SK-N-SH (cell line): ENCODE data around the gene DRC3. TPM values are rescaled to one million over a fixed set of nuclear protein-coding genes. Genes with fewer than 3 reads are reported as not detected.
A peak's percentile ranks its signal among the peaks of the same experiment; 100 is the strongest.

Experiments used
- CTCF ChIA-PET: fragments of 300-600, 350-600 bp; formaldehyde crosslinking; extraction: SDS; loops from one replicate; lab custom pipeline; 2021; lab: Yijun Ruan, JAX
- POLR2A ChIA-PET: fragments of 350-600 bp; sonication (Branson Sonifier 250); formaldehyde crosslinking; extraction: SDS; loops from one replicate; lab custom pipeline; 2020; ENCODE audit warnings: antibody characterized with exemption, inconsistent platforms; lab: Yijun Ruan, JAX
- DNase-seq: peaks from one replicate; pipeline ENCODE4 v3.0.0; 2012
- H2AFZ ChIP-seq: fragments of 200-600 bp; sonication (generic); 2 replicates; pipeline ENCODE4 v1.8.1; 2016; ENCODE audit warnings: antibody characterized with exemption, mild to moderate bottlenecking, low read depth
- H3F3A ChIP-seq: fragments of 200-600 bp; sonication (generic); replicated peaks from 2 replicates; pipeline ENCODE3; 2016; ENCODE audit warnings: antibody characterized with exemption, mild to moderate bottlenecking; ENCODE audit not compliant: insufficient read depth
- H3K27ac ChIP-seq, 2 experiments: fragments of 200-500 bp in 1 of 2; fragments of 200-600 bp in 1 of 2; sonication (Bioruptor generic) in 1 of 2; sonication (generic), shearing (Covaris generic) in 1 of 2; 2 replicates each; pipeline versions ENCODE4 v1.5.1 to v1.6.1; 2014 to 2016; ENCODE audit warnings: low read depth in 2 of 2, inconsistent platforms in 1 of 2, low read length in 1 of 2, mild to moderate bottlenecking in 1 of 2, mixed read lengths in 1 of 2
- H3K27me3 ChIP-seq: fragments of 200-600 bp; sonication (generic), shearing (Covaris generic); 2 replicates; pipeline ENCODE4 v1.6.1; 2016; ENCODE audit warnings: mixed run types; ENCODE audit not compliant: insufficient read depth
- H3K36me3 ChIP-seq, 2 experiments: fragments of 200-500 bp in 1 of 2; fragments of 200-600 bp in 1 of 2; sonication (Bioruptor generic) in 1 of 2; sonication (generic) in 1 of 2; replicated peaks in 1 of 2; 2 replicates each; pipeline versions ENCODE3 to v1.5.1; 2014 to 2016; ENCODE audit warnings: low read length in 1 of 2, mild to moderate bottlenecking in 1 of 2; ENCODE audit not compliant: insufficient read depth in 2 of 2, control insufficient read depth in 1 of 2
- H3K4me1 ChIP-seq, 2 experiments: fragments of 200-500 bp in 1 of 2; fragments of 200-600 bp in 1 of 2; sonication (Bioruptor generic) in 1 of 2; sonication (generic), shearing (Covaris generic) in 1 of 2; 2 replicates each; pipeline versions ENCODE4 v1.5.1 to v1.6.1; 2014 to 2016; ENCODE audit warnings: low read depth in 1 of 2, low read length in 1 of 2, mixed run types in 1 of 2; ENCODE audit not compliant: insufficient read depth in 2 of 2, control insufficient read depth in 1 of 2
- H3K4me2 ChIP-seq: fragments of 200-600 bp; sonication (generic), shearing (Covaris generic); 2 replicates; pipeline ENCODE4 v1.6.1; 2017; ENCODE audit warnings: mixed run types
- H3K4me3 ChIP-seq, 2 experiments: fragments of 200-500 bp in 1 of 2; fragments of 200-600 bp in 1 of 2; sonication (Bioruptor generic) in 1 of 2; sonication (generic), shearing (Covaris generic) in 1 of 2; 2 replicates each; pipeline versions ENCODE4 v1.5.1 to v1.8.1; 2014 to 2016; ENCODE audit warnings: low read depth in 2 of 2, inconsistent platforms in 1 of 2, low read length in 1 of 2, mild to moderate bottlenecking in 1 of 2, mixed read lengths in 1 of 2, moderate library complexity in 1 of 2
- H3K79me2 ChIP-seq: fragments of 200-600 bp; sonication (generic); 2 replicates; pipeline ENCODE4 v1.8.1; 2017; ENCODE audit warnings: mild to moderate bottlenecking; ENCODE audit not compliant: insufficient read depth
- H3K9ac ChIP-seq: fragments of 200-600 bp; sonication (generic); 2 replicates; pipeline ENCODE4 v1.6.1; 2017; ENCODE audit warnings: mixed run types
- H3K9me2 ChIP-seq: fragments of 200-600 bp; sonication (generic); 2 replicates; pipeline ENCODE4 v1.6.1; 2017; ENCODE audit warnings: mixed run types
- H3K9me3 ChIP-seq: fragments of 200-600 bp; sonication (generic); 2 replicates; pipeline ENCODE4 v1.6.1; 2017; ENCODE audit warnings: mixed run types, mild to moderate bottlenecking, moderate library complexity
- H4K20me1 ChIP-seq: fragments of 200-600 bp; sonication (generic); 2 replicates; pipeline ENCODE4 v1.6.1; 2017; ENCODE audit warnings: mild to moderate bottlenecking, mixed run types; ENCODE audit not compliant: insufficient read depth
- ELF1 ChIP-seq: IDR thresholded peaks from 2 replicates; pipeline ENCODE4 v1.4.0; 2012
- EP300 ChIP-seq, 2 experiments: IDR thresholded peaks; 2 replicates each; pipeline versions ENCODE4 v1.4.0 to v1.6.1; 2012; ENCODE audit warnings: borderline replicate concordance in 1 of 2, low read depth in 1 of 2, low read length in 1 of 2
- EZH2phosphoT487 ChIP-seq: fragments of 200-600 bp; sonication (generic); IDR thresholded peaks from 2 replicates; pipeline ENCODE4 v1.6.1; 2017; ENCODE audit warnings: low read depth, mixed run types, mild to moderate bottlenecking, antibody characterized with exemption, moderate library complexity, borderline replicate concordance
- FOXJ3 ChIP-seq: sonication (generic); formaldehyde crosslinking; IDR thresholded peaks from 2 replicates; pipeline ENCODE4 v1.5.1; 2020; ENCODE audit warnings: mild to moderate bottlenecking, missing genetic modification reagents
- FOXM1 ChIP-seq: IDR thresholded peaks from 2 replicates; pipeline ENCODE4 v1.4.0; 2012; ENCODE audit warnings: low read depth, mild to moderate bottlenecking
- GABPA ChIP-seq: IDR thresholded peaks from 2 replicates; pipeline ENCODE4 v1.4.0; 2012; ENCODE audit warnings: low read depth, mild to moderate bottlenecking
- MXI1 ChIP-seq: IDR thresholded peaks from 2 replicates; pipeline ENCODE4 v1.6.1; 2012; ENCODE audit warnings: mild to moderate bottlenecking, low read depth, low read length, improper control_type of control experiment
- NFIC ChIP-seq: IDR thresholded peaks from 2 replicates; pipeline ENCODE4 v1.4.0; 2012; ENCODE audit warnings: borderline replicate concordance
- NRF1 ChIP-seq: IDR thresholded peaks from 2 replicates; pipeline ENCODE4 v1.6.1; 2012; ENCODE audit warnings: low read depth, mild to moderate bottlenecking, low read length
- POLR2AphosphoS5 ChIP-seq: IDR thresholded peaks from 2 replicates; pipeline ENCODE4 v1.6.1; 2012; ENCODE audit warnings: low read depth, low read length
- RCOR1 ChIP-seq: fragments of 150-350 bp; IDR thresholded peaks from 2 replicates; pipeline ENCODE4 v1.6.1; 2017; ENCODE audit warnings: antibody characterized with exemption, low read length
- REST ChIP-seq: IDR thresholded peaks from 2 replicates; pipeline ENCODE4 v1.6.1; 2012; ENCODE audit warnings: mild to moderate bottlenecking, low read depth, low read length, moderate library complexity
- RFX5 ChIP-seq: IDR thresholded peaks from 2 replicates; pipeline ENCODE4 v1.6.1; 2012; ENCODE audit warnings: mild to moderate bottlenecking, improper control_type of control experiment, low read length
- RXRA ChIP-seq: IDR thresholded peaks from 2 replicates; pipeline ENCODE4 v1.4.0; 2012; ENCODE audit warnings: low read depth, mild to moderate bottlenecking, borderline replicate concordance
- YY1 ChIP-seq: IDR thresholded peaks from 2 replicates; pipeline ENCODE4 v1.4.0; 2012; ENCODE audit warnings: low read depth, mild to moderate bottlenecking
- WGBS: methylation state at CpG from one replicate; pipeline ENCODE4 v1.1.6; 2017; ENCODE audit warnings: low lambda C conversion rate; 5-methylcytosine and 5-hydroxymethylcytosine counted together
- polyA plus RNA-seq, 3 experiments: library from polyadenylated mRNA; depleted of rRNA; stranded (reverse); fragments of >200 nt; gene quantifications; 2 replicates each; pipeline ENCODE4 v1.2.3, GENCODE V29; 2012
- TF ChIP-seq, protein P1 (sequence below): fragments of 200-600 bp; sonication (generic); IDR thresholded peaks from 2 replicates; pipeline ENCODE4 v1.6.1; 2017; ENCODE audit warnings: antibody characterized with exemption, mild to moderate bottlenecking, moderate library complexity

DRC3 gene
- polyA plus RNA-seq, 1 of the 3 experiments (the other 2 are of a cell fraction): 3.6 TPM

- TF ChIP-seq ELF1 (no peak), RXRA (no peak), RCOR1 (no peak), NRF1 (no peak), EP300 (IDR thresholded peaks at IDR 0.05; ENCODE audit: borderline replicate concordance in 1 of 2, low read depth in 1 of 2, low read length in 1 of 2) (no peak), REST (no peak), EZH2phosphoT487 (no peak), RFX5 (no peak), FOXJ3 (no peak), MXI1 (no peak), NFIC (no peak), YY1 (no peak), GABPA (no peak), POLR2AphosphoS5 (no peak), FOXM1 (no peak)
- Histone ChIP-seq H3K4me1 (peaks cover 9 to 32% of the 10 kb centered on the region in 2 experiments; a peak in 3 of 4 replicates), H3F3A (peaks cover 5% of the 10 kb centered on the region), H3K36me3 (no peaks in the 10 kb centered on the region), H3K9ac (no peak overlapping the region), H3K9me3 (no peaks in the 10 kb centered on the region), H3K27me3 (no peaks in the 10 kb centered on the region), H3K4me2 (no peak overlapping the region), H3K4me3 (no peak overlapping the region), H3K79me2 (no peaks in the 10 kb centered on the region), H4K20me1 (no peaks in the 10 kb centered on the region), H3K9me2 (no peaks in the 10 kb centered on the region), H2AFZ (no peak overlapping the region), H3K27ac (no peak overlapping the region)
- POLR2A ChIA-PET: no interaction called here
- CTCF ChIA-PET: interaction anchor here (0.6 to 2.9 kb wide), 5 partner anchors 9 to 113 kb away, joined by 3 to 10 read pairs (median 6); no protein-coding TSS in a partner anchor
- WGBS: 87% methylated on average over 8 of the region's 9 CpGs
- DNase-seq: no peak
Observed at GRCh38 chr17:18004345-18004744, 31.7 kb downstream of the DRC3 start.

DNA sequence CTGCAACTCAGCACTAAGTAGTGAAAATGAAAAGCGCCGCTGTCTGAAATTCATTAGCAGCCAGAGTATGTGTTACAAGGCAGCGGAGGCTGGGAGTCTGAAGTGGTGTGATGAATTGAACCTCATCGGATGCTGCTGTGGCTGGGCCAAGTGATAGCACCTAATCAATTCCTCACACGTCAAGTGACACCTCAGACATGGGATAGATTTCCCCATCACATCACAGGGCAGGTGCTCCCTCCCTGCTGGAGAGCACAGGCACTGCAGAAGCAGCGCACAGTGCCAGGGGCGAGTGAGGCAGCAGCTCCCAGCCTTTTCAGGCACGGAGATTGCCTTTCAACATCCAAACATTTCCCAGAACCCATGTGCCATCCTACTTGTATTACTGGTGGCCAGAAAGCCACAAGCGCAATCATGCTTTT lies 32.2 kb downstream of the DRC3 start:
- no peak for TF ChIP-seq FOXJ3
- TF ChIP-seq, protein P1, sequence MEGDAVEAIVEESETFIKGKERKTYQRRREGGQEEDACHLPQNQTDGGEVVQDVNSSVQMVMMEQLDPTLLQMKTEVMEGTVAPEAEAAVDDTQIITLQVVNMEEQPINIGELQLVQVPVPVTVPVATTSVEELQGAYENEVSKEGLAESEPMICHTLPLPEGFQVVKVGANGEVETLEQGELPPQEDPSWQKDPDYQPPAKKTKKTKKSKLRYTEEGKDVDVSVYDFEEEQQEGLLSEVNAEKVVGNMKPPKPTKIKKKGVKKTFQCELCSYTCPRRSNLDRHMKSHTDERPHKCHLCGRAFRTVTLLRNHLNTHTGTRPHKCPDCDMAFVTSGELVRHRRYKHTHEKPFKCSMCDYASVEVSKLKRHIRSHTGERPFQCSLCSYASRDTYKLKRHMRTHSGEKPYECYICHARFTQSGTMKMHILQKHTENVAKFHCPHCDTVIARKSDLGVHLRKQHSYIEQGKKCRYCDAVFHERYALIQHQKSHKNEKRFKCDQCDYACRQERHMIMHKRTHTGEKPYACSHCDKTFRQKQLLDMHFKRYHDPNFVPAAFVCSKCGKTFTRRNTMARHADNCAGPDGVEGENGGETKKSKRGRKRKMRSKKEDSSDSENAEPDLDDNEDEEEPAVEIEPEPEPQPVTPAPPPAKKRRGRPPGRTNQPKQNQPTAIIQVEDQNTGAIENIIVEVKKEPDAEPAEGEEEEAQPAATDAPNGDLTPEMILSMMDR: 0 out of 2 replicates have a peak, but pooled peaks have one; percentile 28
- TF ChIP-seq, all 33 proteins: peak for 1
- Histone ChIP-seq H3K4me1 (peaks cover 11 to 30% of the 10 kb centered on the region in 2 experiments; a peak in 3 of 4 replicates), H3K27me3 (no peaks in the 10 kb centered on the region), H3K79me2 (no peaks in the 10 kb centered on the region), H3K9me2 (no peaks in the 10 kb centered on the region), H3F3A (peaks cover 5% of the 10 kb centered on the region), H3K36me3 (no peaks in the 10 kb centered on the region), H4K20me1 (no peaks in the 10 kb centered on the region), H2AFZ (no peak overlapping the region), H3K27ac (no peak overlapping the region), H3K4me3 (no peak overlapping the region), H3K4me2 (no peak overlapping the region), H3K9ac (no peak overlapping the region), H3K9me3 (no peaks in the 10 kb centered on the region)
- CTCF ChIA-PET: interaction anchor here (1.4 to 2.9 kb wide), 4 partner anchors 9 to 114 kb away, joined by 3 to 10 read pairs (median 8); no protein-coding TSS in a partner anchor
- WGBS: 93% methylated on average over 9 of the region's 9 CpGs
- POLR2A ChIA-PET: no interaction called here
- no peak for DNase-seq
